SK-N-SH (cell line): ENCODE data around the gene KLHDC8B. TPM values are rescaled to one million over a fixed set of nuclear protein-coding genes. Genes with fewer than 3 reads are reported as not detected.

Experiments
- CTCF ChIA-PET: fragments of 300-600, 350-600 bp; formaldehyde crosslinking; extraction: SDS; loops from one replicate; lab custom pipeline; 2021; lab: Yijun Ruan, JAX
- POLR2A ChIA-PET: fragments of 350-600 bp; sonication (Branson Sonifier 250); formaldehyde crosslinking; extraction: SDS; loops from one replicate; lab custom pipeline; 2020; ENCODE audit warnings: antibody characterized with exemption, inconsistent platforms; lab: Yijun Ruan, JAX
- DNase-seq: peaks from one replicate; pipeline ENCODE4 v3.0.0; 2012
- H2AFZ ChIP-seq: fragments of 200-600 bp; sonication (generic); 2 replicates; pipeline ENCODE4 v1.8.1; 2016; ENCODE audit warnings: antibody characterized with exemption, mild to moderate bottlenecking, low read depth
- H3F3A ChIP-seq: fragments of 200-600 bp; sonication (generic); replicated peaks from 2 replicates; pipeline ENCODE3; 2016; ENCODE audit warnings: antibody characterized with exemption, mild to moderate bottlenecking; ENCODE audit not compliant: insufficient read depth
- H3K27ac ChIP-seq, 2 experiments: fragments of 200-500 bp in 1 of 2; fragments of 200-600 bp in 1 of 2; sonication (Bioruptor generic) in 1 of 2; sonication (generic), shearing (Covaris generic) in 1 of 2; 2 replicates each; pipeline versions ENCODE4 v1.5.1 to v1.6.1; 2014 to 2016; ENCODE audit warnings: low read depth in 2 of 2, inconsistent platforms in 1 of 2, low read length in 1 of 2, mild to moderate bottlenecking in 1 of 2, mixed read lengths in 1 of 2
- H3K27me3 ChIP-seq: fragments of 200-600 bp; sonication (generic), shearing (Covaris generic); 2 replicates; pipeline ENCODE4 v1.6.1; 2016; ENCODE audit warnings: mixed run types; ENCODE audit not compliant: insufficient read depth
- H3K36me3 ChIP-seq, 2 experiments: fragments of 200-500 bp in 1 of 2; fragments of 200-600 bp in 1 of 2; sonication (Bioruptor generic) in 1 of 2; sonication (generic) in 1 of 2; replicated peaks in 1 of 2; 2 replicates each; pipeline versions ENCODE3 to v1.5.1; 2014 to 2016; ENCODE audit warnings: low read length in 1 of 2, mild to moderate bottlenecking in 1 of 2; ENCODE audit not compliant: insufficient read depth in 2 of 2, control insufficient read depth in 1 of 2
- H3K4me1 ChIP-seq, 2 experiments: fragments of 200-500 bp in 1 of 2; fragments of 200-600 bp in 1 of 2; sonication (Bioruptor generic) in 1 of 2; sonication (generic), shearing (Covaris generic) in 1 of 2; 2 replicates each; pipeline versions ENCODE4 v1.5.1 to v1.6.1; 2014 to 2016; ENCODE audit warnings: low read depth in 1 of 2, low read length in 1 of 2, mixed run types in 1 of 2; ENCODE audit not compliant: insufficient read depth in 2 of 2, control insufficient read depth in 1 of 2
- H3K4me2 ChIP-seq: fragments of 200-600 bp; sonication (generic), shearing (Covaris generic); 2 replicates; pipeline ENCODE4 v1.6.1; 2017; ENCODE audit warnings: mixed run types
- H3K4me3 ChIP-seq, 2 experiments: fragments of 200-500 bp in 1 of 2; fragments of 200-600 bp in 1 of 2; sonication (Bioruptor generic) in 1 of 2; sonication (generic), shearing (Covaris generic) in 1 of 2; 2 replicates each; pipeline versions ENCODE4 v1.5.1 to v1.8.1; 2014 to 2016; ENCODE audit warnings: low read depth in 2 of 2, inconsistent platforms in 1 of 2, low read length in 1 of 2, mild to moderate bottlenecking in 1 of 2, mixed read lengths in 1 of 2, moderate library complexity in 1 of 2
- H3K79me2 ChIP-seq: fragments of 200-600 bp; sonication (generic); 2 replicates; pipeline ENCODE4 v1.8.1; 2017; ENCODE audit warnings: mild to moderate bottlenecking; ENCODE audit not compliant: insufficient read depth
- H3K9ac ChIP-seq: fragments of 200-600 bp; sonication (generic); 2 replicates; pipeline ENCODE4 v1.6.1; 2017; ENCODE audit warnings: mixed run types
- H3K9me2 ChIP-seq: fragments of 200-600 bp; sonication (generic); 2 replicates; pipeline ENCODE4 v1.6.1; 2017; ENCODE audit warnings: mixed run types
- H3K9me3 ChIP-seq: fragments of 200-600 bp; sonication (generic); 2 replicates; pipeline ENCODE4 v1.6.1; 2017; ENCODE audit warnings: mixed run types, mild to moderate bottlenecking, moderate library complexity
- H4K20me1 ChIP-seq: fragments of 200-600 bp; sonication (generic); 2 replicates; pipeline ENCODE4 v1.6.1; 2017; ENCODE audit warnings: mild to moderate bottlenecking, mixed run types; ENCODE audit not compliant: insufficient read depth
- ELF1 ChIP-seq: IDR thresholded peaks from 2 replicates; pipeline ENCODE4 v1.4.0; 2012
- EZH2phosphoT487 ChIP-seq: fragments of 200-600 bp; sonication (generic); IDR thresholded peaks from 2 replicates; pipeline ENCODE4 v1.6.1; 2017; ENCODE audit warnings: low read depth, mixed run types, mild to moderate bottlenecking, antibody characterized with exemption, moderate library complexity, borderline replicate concordance
- FOSL2 ChIP-seq: IDR thresholded peaks from 2 replicates; pipeline ENCODE4 v1.4.0; 2012; ENCODE audit warnings: low read depth, mild to moderate bottlenecking, moderate library complexity, borderline replicate concordance
- GATA2 ChIP-seq: sonication (generic); formaldehyde crosslinking; IDR thresholded peaks from 2 replicates; pipeline ENCODE4 v1.5.0; 2020; ENCODE audit warnings: mild to moderate bottlenecking, missing genetic modification reagents
- MXI1 ChIP-seq: IDR thresholded peaks from 2 replicates; pipeline ENCODE4 v1.6.1; 2012; ENCODE audit warnings: mild to moderate bottlenecking, low read depth, low read length, improper control_type of control experiment
- POLR2AphosphoS5 ChIP-seq: IDR thresholded peaks from 2 replicates; pipeline ENCODE4 v1.6.1; 2012; ENCODE audit warnings: low read depth, low read length
- RAD21 ChIP-seq: IDR thresholded peaks from 2 replicates; pipeline ENCODE4 v1.6.1; 2012; ENCODE audit warnings: mild to moderate bottlenecking, low read length
- RCOR1 ChIP-seq: fragments of 150-350 bp; IDR thresholded peaks from 2 replicates; pipeline ENCODE4 v1.6.1; 2017; ENCODE audit warnings: antibody characterized with exemption, low read length
- RXRA ChIP-seq: IDR thresholded peaks from 2 replicates; pipeline ENCODE4 v1.4.0; 2012; ENCODE audit warnings: low read depth, mild to moderate bottlenecking, borderline replicate concordance
- SMC3 ChIP-seq: IDR thresholded peaks from 2 replicates; pipeline ENCODE4 v1.6.1; 2012; ENCODE audit warnings: low read depth, low read length, improper control_type of control experiment
- TAF1 ChIP-seq: IDR thresholded peaks from 2 replicates; pipeline ENCODE4 v1.6.1; 2012; ENCODE audit warnings: low read depth, mild to moderate bottlenecking, low read length, moderate library complexity, borderline replicate concordance
- TCF12 ChIP-seq: IDR thresholded peaks from 2 replicates; pipeline ENCODE4 v1.4.0; 2012
- TEAD4 ChIP-seq: IDR thresholded peaks from 2 replicates; pipeline ENCODE4 v1.4.0; 2012; ENCODE audit warnings: mild to moderate bottlenecking, borderline replicate concordance; ENCODE audit not compliant: insufficient read depth
- WGBS: methylation state at CpG from one replicate; pipeline ENCODE4 v1.1.6; 2017; ENCODE audit warnings: low lambda C conversion rate; 5-methylcytosine and 5-hydroxymethylcytosine counted together
- polyA plus RNA-seq, 3 experiments: library from polyadenylated mRNA; depleted of rRNA; stranded (reverse); fragments of >200 nt; gene quantifications; 2 replicates each; pipeline ENCODE4 v1.2.3, GENCODE V29; 2012
- TF ChIP-seq, protein P1 (sequence below): IDR thresholded peaks from 2 replicates; pipeline ENCODE4 v1.6.1; 2012; ENCODE audit warnings: mild to moderate bottlenecking, low read depth, low read length, moderate library complexity
- TF ChIP-seq, protein P2 (sequence below): IDR thresholded peaks from 2 replicates; pipeline ENCODE4; 2012
- TF ChIP-seq, protein P3 (sequence below): fragments of 200-600 bp; sonication (generic); IDR thresholded peaks from 2 replicates; pipeline ENCODE4 v1.6.1; 2017; ENCODE audit warnings: antibody characterized with exemption, mild to moderate bottlenecking, moderate library complexity
- TF ChIP-seq, protein P4 (sequence below): IDR thresholded peaks from 2 replicates; pipeline ENCODE4 v1.4.0; 2012; ENCODE audit warnings: low read depth
- TF ChIP-seq, protein P5 (sequence below): IDR thresholded peaks from 2 replicates; pipeline ENCODE4 v1.4.0; 2012; ENCODE audit warnings: low read depth, borderline replicate concordance

Gene KLHDC8B
- polyA plus RNA-seq, 1 of the 3 experiments (the other 2 are of a cell fraction) = 35.3 TPM

DNA sequence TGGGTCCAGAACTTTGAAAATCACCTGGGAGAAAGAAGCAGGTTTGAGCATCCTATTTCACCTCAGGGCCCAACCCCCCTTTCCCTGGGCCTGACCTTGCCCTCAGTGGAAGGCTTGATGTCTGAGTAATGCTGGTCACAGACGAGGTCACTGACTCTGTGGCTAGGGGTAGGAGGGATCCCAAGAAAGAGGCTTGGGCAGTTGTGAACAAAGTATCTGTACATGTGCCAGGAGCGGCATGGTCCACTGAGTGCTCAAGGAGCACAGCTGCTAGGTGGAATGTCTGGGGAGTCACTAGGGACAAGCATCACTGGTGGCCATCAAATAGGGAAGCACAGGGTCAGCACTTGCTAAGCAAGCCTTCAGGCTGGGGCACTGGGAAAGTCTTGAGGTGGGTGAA is 12.6 kb upstream of the KLHDC8B start:
- H3K27ac ChIP-seq = no peak overlapping the region
- H3K36me3 ChIP-seq = peaks cover 5 to 17% of the 10 kb centered on the region in 2 experiments
- WGBS = 83% methylated on average over 1 of the region's 2 CpGs
- no peak overlapping the region for H3K4me2 ChIP-seq
- H3K4me3 ChIP-seq = no peak overlapping the region
- no peaks in the 10 kb centered on the region for H3K9me3 ChIP-seq
- ChIA-PET CTCF (interaction anchor here (0.6 to 2.1 kb wide), 6 partner anchors 13 to 238 kb away, joined by 3 to 6 read pairs (median 4); partner anchors contain the start of gene USP19), POLR2A (interaction anchor here (0.6 kb wide), 2 partner anchors 52 to 67 kb away, joined by 3 read pairs; no protein-coding TSS in a partner anchor)
- no peak for TF ChIP-seq RCOR1
- TF ChIP-seq, protein P1, sequence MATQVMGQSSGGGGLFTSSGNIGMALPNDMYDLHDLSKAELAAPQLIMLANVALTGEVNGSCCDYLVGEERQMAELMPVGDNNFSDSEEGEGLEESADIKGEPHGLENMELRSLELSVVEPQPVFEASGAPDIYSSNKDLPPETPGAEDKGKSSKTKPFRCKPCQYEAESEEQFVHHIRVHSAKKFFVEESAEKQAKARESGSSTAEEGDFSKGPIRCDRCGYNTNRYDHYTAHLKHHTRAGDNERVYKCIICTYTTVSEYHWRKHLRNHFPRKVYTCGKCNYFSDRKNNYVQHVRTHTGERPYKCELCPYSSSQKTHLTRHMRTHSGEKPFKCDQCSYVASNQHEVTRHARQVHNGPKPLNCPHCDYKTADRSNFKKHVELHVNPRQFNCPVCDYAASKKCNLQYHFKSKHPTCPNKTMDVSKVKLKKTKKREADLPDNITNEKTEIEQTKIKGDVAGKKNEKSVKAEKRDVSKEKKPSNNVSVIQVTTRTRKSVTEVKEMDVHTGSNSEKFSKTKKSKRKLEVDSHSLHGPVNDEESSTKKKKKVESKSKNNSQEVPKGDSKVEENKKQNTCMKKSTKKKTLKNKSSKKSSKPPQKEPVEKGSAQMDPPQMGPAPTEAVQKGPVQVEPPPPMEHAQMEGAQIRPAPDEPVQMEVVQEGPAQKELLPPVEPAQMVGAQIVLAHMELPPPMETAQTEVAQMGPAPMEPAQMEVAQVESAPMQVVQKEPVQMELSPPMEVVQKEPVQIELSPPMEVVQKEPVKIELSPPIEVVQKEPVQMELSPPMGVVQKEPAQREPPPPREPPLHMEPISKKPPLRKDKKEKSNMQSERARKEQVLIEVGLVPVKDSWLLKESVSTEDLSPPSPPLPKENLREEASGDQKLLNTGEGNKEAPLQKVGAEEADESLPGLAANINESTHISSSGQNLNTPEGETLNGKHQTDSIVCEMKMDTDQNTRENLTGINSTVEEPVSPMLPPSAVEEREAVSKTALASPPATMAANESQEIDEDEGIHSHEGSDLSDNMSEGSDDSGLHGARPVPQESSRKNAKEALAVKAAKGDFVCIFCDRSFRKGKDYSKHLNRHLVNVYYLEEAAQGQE = no peak
- no peak for TF ChIP-seq TCF12
- TF ChIP-seq, protein P2, sequence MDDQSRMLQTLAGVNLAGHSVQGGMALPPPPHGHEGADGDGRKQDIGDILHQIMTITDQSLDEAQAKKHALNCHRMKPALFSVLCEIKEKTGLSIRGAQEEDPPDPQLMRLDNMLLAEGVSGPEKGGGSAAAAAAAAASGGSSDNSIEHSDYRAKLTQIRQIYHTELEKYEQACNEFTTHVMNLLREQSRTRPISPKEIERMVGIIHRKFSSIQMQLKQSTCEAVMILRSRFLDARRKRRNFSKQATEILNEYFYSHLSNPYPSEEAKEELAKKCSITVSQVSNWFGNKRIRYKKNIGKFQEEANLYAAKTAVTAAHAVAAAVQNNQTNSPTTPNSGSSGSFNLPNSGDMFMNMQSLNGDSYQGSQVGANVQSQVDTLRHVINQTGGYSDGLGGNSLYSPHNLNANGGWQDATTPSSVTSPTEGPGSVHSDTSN = no peak
- no peak for TF ChIP-seq RAD21
- TF ChIP-seq, protein P3, sequence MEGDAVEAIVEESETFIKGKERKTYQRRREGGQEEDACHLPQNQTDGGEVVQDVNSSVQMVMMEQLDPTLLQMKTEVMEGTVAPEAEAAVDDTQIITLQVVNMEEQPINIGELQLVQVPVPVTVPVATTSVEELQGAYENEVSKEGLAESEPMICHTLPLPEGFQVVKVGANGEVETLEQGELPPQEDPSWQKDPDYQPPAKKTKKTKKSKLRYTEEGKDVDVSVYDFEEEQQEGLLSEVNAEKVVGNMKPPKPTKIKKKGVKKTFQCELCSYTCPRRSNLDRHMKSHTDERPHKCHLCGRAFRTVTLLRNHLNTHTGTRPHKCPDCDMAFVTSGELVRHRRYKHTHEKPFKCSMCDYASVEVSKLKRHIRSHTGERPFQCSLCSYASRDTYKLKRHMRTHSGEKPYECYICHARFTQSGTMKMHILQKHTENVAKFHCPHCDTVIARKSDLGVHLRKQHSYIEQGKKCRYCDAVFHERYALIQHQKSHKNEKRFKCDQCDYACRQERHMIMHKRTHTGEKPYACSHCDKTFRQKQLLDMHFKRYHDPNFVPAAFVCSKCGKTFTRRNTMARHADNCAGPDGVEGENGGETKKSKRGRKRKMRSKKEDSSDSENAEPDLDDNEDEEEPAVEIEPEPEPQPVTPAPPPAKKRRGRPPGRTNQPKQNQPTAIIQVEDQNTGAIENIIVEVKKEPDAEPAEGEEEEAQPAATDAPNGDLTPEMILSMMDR = no peak
- no peak for TF ChIP-seq FOSL2
- TF ChIP-seq ELF1 = no peak
- no peak for TF ChIP-seq POLR2AphosphoS5
- TF ChIP-seq TEAD4 = no peak
- no peak for TF ChIP-seq RXRA
- TF ChIP-seq MXI1 = no peak
- TF ChIP-seq SMC3 = no peak
- no peak for TF ChIP-seq TAF1
- TF ChIP-seq, protein P4, sequence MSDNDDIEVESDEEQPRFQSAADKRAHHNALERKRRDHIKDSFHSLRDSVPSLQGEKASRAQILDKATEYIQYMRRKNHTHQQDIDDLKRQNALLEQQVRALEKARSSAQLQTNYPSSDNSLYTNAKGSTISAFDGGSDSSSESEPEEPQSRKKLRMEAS = no peak
- TF ChIP-seq GATA2 = no peak
- no peak for TF ChIP-seq EZH2phosphoT487
- TF ChIP-seq, protein P5, sequence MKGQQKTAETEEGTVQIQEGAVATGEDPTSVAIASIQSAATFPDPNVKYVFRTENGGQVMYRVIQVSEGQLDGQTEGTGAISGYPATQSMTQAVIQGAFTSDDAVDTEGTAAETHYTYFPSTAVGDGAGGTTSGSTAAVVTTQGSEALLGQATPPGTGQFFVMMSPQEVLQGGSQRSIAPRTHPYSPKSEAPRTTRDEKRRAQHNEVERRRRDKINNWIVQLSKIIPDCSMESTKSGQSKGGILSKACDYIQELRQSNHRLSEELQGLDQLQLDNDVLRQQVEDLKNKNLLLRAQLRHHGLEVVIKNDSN = no peak
- H3K79me2 ChIP-seq = peaks cover 2% of the 10 kb centered on the region
- H3K4me1 ChIP-seq = no peaks in the 10 kb centered on the region; a peak in 1 of 4 replicates
- peaks cover 7% of the 10 kb centered on the region for H3F3A ChIP-seq
- no peaks in the 10 kb centered on the region for H3K27me3 ChIP-seq
- no peaks in the 10 kb centered on the region for H3K9me2 ChIP-seq
- no peak overlapping the region for H2AFZ ChIP-seq
- H4K20me1 ChIP-seq = no peaks in the 10 kb centered on the region
- DNase-seq = no peak
- H3K9ac ChIP-seq = no peak overlapping the region
